Endothelial cell of umbilical vein (primary cell): ENCODE data around the gene SGTA. TPM values are rescaled to one million over a fixed set of nuclear protein-coding genes. Genes with fewer than 3 reads are reported as not detected.

ENCODE experiments used
- BruUV-seq: library from RNA; stranded (reverse); fragments of 400-500 nt; replicated peaks from 2 replicates; lab custom pipeline; 2021; lab: Mats Ljungman, UMichigan
- CTCF ChIA-PET: fragments of 300-600, 350-600 bp; sonication (Branson Sonifier 250); formaldehyde crosslinking; loops from one replicate; lab custom pipeline; 2021; ENCODE audit warnings: antibody characterized with exemption, inconsistent platforms; lab: Charles Lee
- POLR2A ChIA-PET: fragments of 300-600, 350-600 bp; sonication (Branson Sonifier 250); formaldehyde crosslinking; loops from one replicate; lab custom pipeline; 2021; ENCODE audit warnings: antibody characterized with exemption, inconsistent platforms; lab: Charles Lee
- DNase-seq: peaks from one replicate; pipeline ENCODE4 v3.0.0-alpha.2; 2011; ENCODE audit warnings: low read depth, low spot score
- FAIRE-seq: peaks from 2 replicates; lab custom pipeline; 2011; peaks lifted over from hg19 to GRCh38; lab: Jason Lieb, UNC
- H2AFZ ChIP-seq: 2 replicates; pipeline ENCODE4 v1.6.0; 2012; ENCODE audit warnings: low read depth, low read length, control low read depth, inconsistent platforms
- H3K27ac ChIP-seq: 2 replicates; pipeline ENCODE4 v1.5.1; 2011; ENCODE audit warnings: low read depth, mild to moderate bottlenecking, control low read depth, low read length, moderate library complexity; ENCODE audit not compliant: insufficient read depth
- H3K27me3 ChIP-seq, 2 experiments: 2 replicates each; pipeline versions ENCODE4 v1.6.0 to v1.6.1; 2011; ENCODE audit warnings: low read length in 2 of 2, mixed read lengths in 1 of 2; ENCODE audit not compliant: control insufficient read depth in 2 of 2, insufficient read depth in 2 of 2
- H3K36me3 ChIP-seq, 2 experiments: 2 replicates in 1 of 2; 3 replicates in 1 of 2; pipeline ENCODE4 v1.5.1; 2011; ENCODE audit warnings: low read length in 2 of 2, mild to moderate bottlenecking in 1 of 2, moderate library complexity in 1 of 2; ENCODE audit not compliant: control insufficient read depth in 2 of 2, insufficient read depth in 2 of 2; ENCODE audit errors: extremely low read depth in 1 of 2
- H3K4me1 ChIP-seq: 3 replicates; pipeline ENCODE4 v1.5.1; 2011; ENCODE audit warnings: mild to moderate bottlenecking, low read length; ENCODE audit not compliant: control insufficient read depth, insufficient read depth; ENCODE audit errors: extremely low read depth
- H3K4me2 ChIP-seq: 2 replicates; pipeline ENCODE4 v1.6.1; 2011; ENCODE audit warnings: low read length, control low read depth, mixed read lengths; ENCODE audit not compliant: insufficient read depth
- H3K4me3 ChIP-seq, 3 experiments: fragments of 200-600 bp in 1 of 3; sonication (generic), shearing (Covaris generic) in 1 of 3; replicated peaks in 1 of 3; 2 replicates each; pipeline ENCODE4 v1.5.1; 2011 to 2016; ENCODE audit warnings: control low read depth in 3 of 3, low read length in 3 of 3, mild to moderate bottlenecking in 2 of 3, inconsistent platforms in 1 of 3, low read depth in 1 of 3, moderate library complexity in 1 of 3; ENCODE audit not compliant: insufficient read depth in 1 of 3
- H3K79me2 ChIP-seq: 2 replicates; pipeline ENCODE4 v1.6.0; 2012; ENCODE audit warnings: low read length, inconsistent platforms; ENCODE audit not compliant: control insufficient read depth, insufficient read depth
- H3K9ac ChIP-seq: replicated peaks from 2 replicates; pipeline ENCODE3; 2011; ENCODE audit warnings: low read length, control low read depth; ENCODE audit not compliant: insufficient read depth; ENCODE audit errors: extremely low read depth
- H3K9me1 ChIP-seq: replicated peaks from 3 replicates; pipeline ENCODE4 v1.6.0; 2011; ENCODE audit warnings: mild to moderate bottlenecking, low read length; ENCODE audit not compliant: control insufficient read depth, insufficient read depth; ENCODE audit errors: extremely low read depth
- H3K9me3 ChIP-seq: replicated peaks from 2 replicates; pipeline ENCODE4 v1.5.1; 2012; ENCODE audit warnings: low read length, inconsistent platforms; ENCODE audit not compliant: control insufficient read depth, insufficient read depth
- H4K20me1 ChIP-seq: replicated peaks from 2 replicates; pipeline ENCODE3; 2011; ENCODE audit warnings: mild to moderate bottlenecking, low read length; ENCODE audit not compliant: control insufficient read depth, insufficient read depth; ENCODE audit errors: extremely low read depth
- EZH2 ChIP-seq: IDR thresholded peaks from 2 replicates; pipeline ENCODE4 v1.6.1; 2012; ENCODE audit warnings: borderline replicate concordance, low read depth, mild to moderate bottlenecking, moderate library complexity, low read length, inconsistent platforms; ENCODE audit not compliant: severe bottlenecking
- FOS ChIP-seq: IDR thresholded peaks from 2 replicates; pipeline ENCODE4 v1.6.1; 2011; ENCODE audit warnings: mild to moderate bottlenecking, low read length, moderate library complexity, borderline replicate concordance; ENCODE audit not compliant: insufficient read depth
- GATA2 ChIP-seq: IDR thresholded peaks from 2 replicates; pipeline ENCODE4 v1.7.0; 2011; ENCODE audit warnings: low read depth, mild to moderate bottlenecking, moderate library complexity, mixed read lengths, low read length; ENCODE audit not compliant: insufficient read length, insufficient read depth
- JUN ChIP-seq: IDR thresholded peaks from 2 replicates; pipeline ENCODE4 v1.6.1; 2011; ENCODE audit warnings: borderline replicate concordance, low read depth; ENCODE audit not compliant: insufficient read length, insufficient read depth
- MYC ChIP-seq: IDR thresholded peaks from one replicate; pipeline ENCODE4 v1.6.1; 2011; ENCODE audit warnings: mild to moderate bottlenecking, low read depth, low read length
- POLR2A ChIP-seq: IDR thresholded peaks from 2 replicates; pipeline ENCODE4 v1.6.1; 2012; ENCODE audit warnings: low read depth, mild to moderate bottlenecking, control low read depth, low read length
- POLR2AphosphoS5 ChIP-seq: IDR thresholded peaks from 2 replicates; pipeline ENCODE4 v1.6.1; 2012; ENCODE audit warnings: low read depth, mild to moderate bottlenecking, control low read depth, low read length, moderate library complexity; ENCODE audit not compliant: insufficient read depth
- dilution Hi-C: fragments of 300-500 bp; cut with MboI; formaldehyde crosslinking; loops from one replicate; pipeline ENCODE4 v1.15.0; 2019; ENCODE audit warnings: low sequenced_read_pairs; ENCODE audit not compliant: extremely low pct_ligation_motif_present
- intact Hi-C: fragments of 100-400 bp; cut with micrococcal nuclease; formaldehyde crosslinking; loops from one replicate; pipeline ENCODE4 v1.10.0; 2022
- polyA plus RNA-seq, 4 experiments: library from polyadenylated mRNA; depleted of rRNA in 3 of 4; stranded (reverse) in 3 of 4; unstranded in 1 of 4; fragments of >200 nt; gene quantifications; 2 replicates each; pipeline versions ENCODE4 v1.2.1 to v1.2.3, GENCODE V29; 2011 to 2012; ENCODE audit warnings: missing spikeins in 1 of 4
- total RNA-seq: library from RNA; stranded (reverse); gene quantifications from 2 replicates; pipeline ENCODE4 v1.2.3, GENCODE V29; 2021
- TF ChIP-seq, protein P1 (sequence below), 2 donors: IDR thresholded peaks; 1 replicate in 1 of 2; 2 replicates in 1 of 2; pipeline ENCODE4 v1.5.1; 2011; ENCODE audit warnings: low read length in 2 of 2, mild to moderate bottlenecking in 2 of 2, moderate library complexity in 2 of 2, control low read depth in 1 of 2, inconsistent platforms in 1 of 2, low read depth in 1 of 2; ENCODE audit not compliant: insufficient read depth in 1 of 2; ENCODE audit errors: extremely low read depth in 1 of 2
- TF ChIP-seq, protein P2 (sequence below): IDR thresholded peaks from 2 replicates; pipeline ENCODE4 v1.6.1; 2011; ENCODE audit not compliant: insufficient read depth, insufficient read length

Gene SGTA
- total and polyA plus RNA-seq, 2 donors (not counting 3 experiments of a cell fraction or from before 2014, with no cell fraction given) = 76.5 to 119 TPM

DNA sequence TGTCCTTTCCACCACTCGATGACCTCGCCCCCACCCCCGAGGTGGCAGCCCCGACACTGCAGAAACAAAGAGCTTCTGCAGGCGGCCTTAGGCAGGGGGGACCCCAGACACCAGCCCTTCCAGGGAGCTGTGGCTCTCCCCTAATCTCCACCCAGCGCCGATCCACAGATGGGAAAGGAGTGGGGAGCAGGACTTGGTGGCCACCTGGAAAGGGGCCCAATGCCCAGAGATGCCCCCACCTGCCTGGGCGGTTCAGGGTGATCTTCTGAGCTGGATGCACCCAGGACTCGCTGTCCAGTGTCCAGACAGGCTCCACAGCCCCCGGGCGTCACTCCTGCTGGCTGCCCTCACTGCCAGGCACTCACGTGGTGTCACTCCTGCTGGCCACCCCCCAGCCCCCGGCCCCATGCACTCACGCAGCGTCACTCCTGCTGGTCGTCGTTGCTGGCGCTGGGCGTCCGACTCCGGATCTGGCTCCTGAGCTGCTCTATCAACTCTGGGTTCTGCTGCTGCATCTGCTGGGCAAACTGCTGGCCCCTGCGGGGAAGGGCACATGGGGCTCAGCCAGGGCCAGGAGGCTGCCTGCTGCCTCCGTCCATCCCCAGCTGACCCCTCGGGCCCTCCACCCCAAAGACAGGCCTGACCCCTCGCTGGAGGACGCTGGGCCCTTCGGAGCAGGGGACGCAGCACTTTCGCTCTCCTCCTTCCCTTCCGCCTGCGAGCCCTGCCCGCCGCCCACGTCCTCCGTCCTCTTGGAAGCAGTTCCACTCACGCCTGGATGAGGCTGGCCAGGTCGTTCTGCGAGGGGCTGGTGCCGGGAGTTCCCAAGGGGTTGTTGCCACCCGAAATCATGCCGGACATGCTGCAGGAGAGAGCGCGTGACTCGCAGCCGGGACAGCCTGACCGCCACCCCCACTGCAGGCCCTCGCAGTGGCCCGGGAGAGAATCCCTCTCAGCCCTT, 25.9 kb downstream of the SGTA start:
- DNase-seq (no peak), FAIRE-seq (no peak)
- no peak overlapping the region for H2AFZ ChIP-seq
- no peak overlapping the region for H3K4me2 ChIP-seq
- intact Hi-C loops (no loop called here), dilution Hi-C loops (loop anchor here (10.0 kb wide), 1 partner anchor 62 kb away; no protein-coding TSS in a partner anchor)
- no peaks in the 10 kb centered on the region for H3K4me1 ChIP-seq
- H3K27me3 ChIP-seq = no peaks in the 10 kb centered on the region
- H3K9ac ChIP-seq = no peak overlapping the region
- no peaks in the 10 kb centered on the region for H3K9me1 ChIP-seq
- H4K20me1 ChIP-seq = no peaks in the 10 kb centered on the region
- ChIA-PET POLR2A (no interaction called here), CTCF (no interaction called here)
- no TSS peak for BruUV-seq
- no peak for TF ChIP-seq GATA2
- H3K79me2 ChIP-seq = no peaks in the 10 kb centered on the region
- H3K27ac ChIP-seq = no peak overlapping the region
- H3K4me3 ChIP-seq = no peak overlapping the region
- no peaks in the 10 kb centered on the region for H3K9me3 ChIP-seq
- H3K36me3 ChIP-seq = peaks cover 8 to 33% of the 10 kb centered on the region in 2 experiments

DNA sequence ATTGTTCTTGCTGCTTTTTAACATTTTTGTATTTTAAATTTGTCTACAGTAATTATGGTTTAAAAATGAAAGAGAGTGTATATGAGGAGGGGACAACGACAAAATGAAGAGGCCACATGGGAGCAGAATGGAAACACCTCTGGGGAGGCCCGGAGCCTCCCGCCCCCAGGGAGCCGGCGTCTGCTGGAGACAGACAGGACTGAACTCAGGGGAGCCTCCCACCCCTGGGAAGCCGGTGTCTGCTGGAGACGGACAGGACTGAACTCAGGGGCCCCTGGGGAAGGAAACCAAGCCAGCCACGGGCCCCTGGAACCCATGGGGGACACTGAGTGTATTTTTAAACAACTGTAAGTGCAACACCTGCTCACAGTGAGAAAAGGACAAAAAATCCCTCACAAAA, 26.6 kb downstream of the SGTA start:
- Histone ChIP-seq H3K9me1 (no peaks in the 10 kb centered on the region), H2AFZ (no peak overlapping the region), H3K36me3 (peaks cover 8 to 31% of the 10 kb centered on the region in 2 experiments), H3K27ac (no peak overlapping the region), H3K27me3 (no peaks in the 10 kb centered on the region), H3K9ac (no peak overlapping the region), H3K79me2 (no peaks in the 10 kb centered on the region), H3K4me2 (no peak overlapping the region), H3K4me1 (no peaks in the 10 kb centered on the region), H4K20me1 (no peaks in the 10 kb centered on the region), H3K9me3 (no peaks in the 10 kb centered on the region), H3K4me3 (no peak overlapping the region)
- no peak for DNase-seq
- FAIRE-seq = no peak
- TF ChIP-seq POLR2A = no peak
- TF ChIP-seq FOS = no peak
- TF ChIP-seq EZH2 = no peak
- no peak for TF ChIP-seq JUN
- TF ChIP-seq MYC = no peak
- no peak for TF ChIP-seq GATA2
- TF ChIP-seq, protein P1, sequence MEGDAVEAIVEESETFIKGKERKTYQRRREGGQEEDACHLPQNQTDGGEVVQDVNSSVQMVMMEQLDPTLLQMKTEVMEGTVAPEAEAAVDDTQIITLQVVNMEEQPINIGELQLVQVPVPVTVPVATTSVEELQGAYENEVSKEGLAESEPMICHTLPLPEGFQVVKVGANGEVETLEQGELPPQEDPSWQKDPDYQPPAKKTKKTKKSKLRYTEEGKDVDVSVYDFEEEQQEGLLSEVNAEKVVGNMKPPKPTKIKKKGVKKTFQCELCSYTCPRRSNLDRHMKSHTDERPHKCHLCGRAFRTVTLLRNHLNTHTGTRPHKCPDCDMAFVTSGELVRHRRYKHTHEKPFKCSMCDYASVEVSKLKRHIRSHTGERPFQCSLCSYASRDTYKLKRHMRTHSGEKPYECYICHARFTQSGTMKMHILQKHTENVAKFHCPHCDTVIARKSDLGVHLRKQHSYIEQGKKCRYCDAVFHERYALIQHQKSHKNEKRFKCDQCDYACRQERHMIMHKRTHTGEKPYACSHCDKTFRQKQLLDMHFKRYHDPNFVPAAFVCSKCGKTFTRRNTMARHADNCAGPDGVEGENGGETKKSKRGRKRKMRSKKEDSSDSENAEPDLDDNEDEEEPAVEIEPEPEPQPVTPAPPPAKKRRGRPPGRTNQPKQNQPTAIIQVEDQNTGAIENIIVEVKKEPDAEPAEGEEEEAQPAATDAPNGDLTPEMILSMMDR (IDR thresholded peaks at IDR 0.05; ENCODE audit: extremely low read depth in 1 of 2, insufficient read depth in 1 of 2, low read depth in 1 of 2, low read length in 2 of 2) = no peak
- TF ChIP-seq, protein P2, sequence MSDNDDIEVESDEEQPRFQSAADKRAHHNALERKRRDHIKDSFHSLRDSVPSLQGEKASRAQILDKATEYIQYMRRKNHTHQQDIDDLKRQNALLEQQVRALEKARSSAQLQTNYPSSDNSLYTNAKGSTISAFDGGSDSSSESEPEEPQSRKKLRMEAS = no peak
- no peak for TF ChIP-seq POLR2AphosphoS5
- ChIA-PET POLR2A (no interaction called here), CTCF (interaction anchor here (2.1 kb wide), 1 partner anchor 108 kb away, joined by 6 read pairs; no protein-coding TSS in a partner anchor)
- dilution Hi-C loops = loop anchor here (10.0 kb wide), 1 partner anchor 62 kb away; no protein-coding TSS in a partner anchor
- intact Hi-C loops = no loop called here
- BruUV-seq = no TSS peak
